Left ventricle myocardium superior (tissue), 1 donor: ENCODE measurements around the gene KRT7. TPM values are rescaled to one million over a fixed set of nuclear protein-coding genes. Genes with fewer than 3 reads are reported as not detected.

ENCODE experiments used
- ATAC-seq: fragments of 200-7000 bp; cut with Tn5 transposase; one replicate; pipeline ENCODE4 v1.9.1; 2020; ENCODE audit warnings: mild to moderate bottlenecking, moderate library complexity
- DNase-seq: peaks from one replicate; pipeline ENCODE4 v3.0.0-alpha.2; 2020
- intact Hi-C: fragments of 100-400 bp; cut with micrococcal nuclease; formaldehyde crosslinking; loops from one replicate; pipeline ENCODE4 v1.11.0; 2022
- total RNA-seq: library from RNA; stranded (reverse); fragmentation: NEBNext Ultra II Directional; extraction: Animal tissue kit (Norgen Biotek cat#: 25700); gene quantifications from one replicate; pipeline ENCODE4 v1.2.1, GENCODE V29; 2021
- donor health status: DM: no; HTN: yes; CAD: no; lungs with severe emphysema.

Gene KRT7
- total RNA-seq, 1 donor from 2014 or later = 0.69 TPM

- DNase-seq (no peak), ATAC-seq (no peak)
- intact Hi-C loops = no loop called here
Measured at GRCh38 chr12:52264435-52264825, 31.4 kb downstream of the KRT7 start.

- DNase-seq = no peak
- intact Hi-C loops = no loop called here
Measured at GRCh38 chr12:52266514-52266913, 33.5 kb downstream of the KRT7 start.

GRCh38 chr12:52267266-52267665, 34.2 kb downstream of the KRT7 start:
- DNase-seq = no peak
- no peak for ATAC-seq
- intact Hi-C loops = no loop called here

More at GRCh38 chr12:52266514-52266913, 33.5 kb downstream of the KRT7 start:
- no peak for ATAC-seq

- no peak for ATAC-seq
- intact Hi-C loops = no loop called here
- DNase-seq = no peak
Measured at GRCh38 chr12:52267699-52268098, 34.7 kb downstream of the KRT7 start.

- DNase-seq (no peak), ATAC-seq (no peak)
- intact Hi-C loops = no loop called here
Measured at GRCh38 chr12:52268212-52268611, 35.2 kb downstream of the KRT7 start.

GRCh38 chr12:52270541-52271070, 37.6 kb downstream of the KRT7 start:
- ATAC-seq = no peak
- intact Hi-C loops = no loop called here

GRCh38 chr12:52271158-52271557, 38.1 kb downstream of the KRT7 start:
- ATAC-seq = no peak

More at GRCh38 chr12:52270541-52271070, 37.6 kb downstream of the KRT7 start:
- no peak for DNase-seq

GRCh38 chr12:52274521-52275120, 41.6 kb downstream of the KRT7 start, which contains the start of gene KRT86:
TSS of gene KRT86 (plus strand) at chr12:52274645. CDS start at chr12:52301917, 27,272 bp downstream.
- intact Hi-C loops = loop anchor here (5.0 kb wide), 1 partner anchor 117 kb away; no protein-coding TSS in a partner anchor
- no peak for ATAC-seq
- no peak for DNase-seq

More at GRCh38 chr12:52271158-52271557, 38.1 kb downstream of the KRT7 start:
- intact Hi-C loops = no loop called here
- DNase-seq = no peak

GRCh38 chr12:52275686-52276085, 42.6 kb downstream of the KRT7 start:
- intact Hi-C loops = loop anchor here (5.0 kb wide), 1 partner anchor 118 kb away; no protein-coding TSS in a partner anchor
- ATAC-seq (no peak), DNase-seq (no peak)

- intact Hi-C loops = loop anchor here (5.0 kb wide), 1 partner anchor 120 kb away; no protein-coding TSS in a partner anchor
Measured at GRCh38 chr12:52277486-52278245, 44.6 kb downstream of the KRT7 start.

GRCh38 chr12:52278575-52279421, 45.8 kb downstream of the KRT7 start:
- peak; percentile 88 for DNase-seq

More at GRCh38 chr12:52277486-52278245, 44.6 kb downstream of the KRT7 start:
- DNase-seq (no peak), ATAC-seq (no peak)

GRCh38 chr12:52279422-52280318, 46.6 kb downstream of the KRT7 start:
- intact Hi-C loops = loop anchor here (5.0 kb wide), 1 partner anchor 122 kb away; no protein-coding TSS in a partner anchor
- DNase-seq (no peak), ATAC-seq (no peak)

More at GRCh38 chr12:52278575-52279421, 45.8 kb downstream of the KRT7 start:
- peak; percentile 95 for ATAC-seq
- intact Hi-C loops = loop anchor here (5.0 kb wide), 1 partner anchor 121 kb away; no protein-coding TSS in a partner anchor

GRCh38 chr12:52280319-52280795, 47.3 kb downstream of the KRT7 start:
- DNase-seq (no peak), ATAC-seq (peak; percentile 54)
- intact Hi-C loops = no loop called here

GRCh38 chr12:52280796-52281560, 47.9 kb downstream of the KRT7 start:
- ATAC-seq (peak; percentile 55), DNase-seq (peak; percentile 46)
- intact Hi-C loops = no loop called here

- no peak for ATAC-seq
- DNase-seq = no peak
- intact Hi-C loops = no loop called here
Measured at GRCh38 chr12:52284562-52285171, 51.6 kb downstream of the KRT7 start.

GRCh38 chr12:52285172-52285745, 52.2 kb downstream of the KRT7 start:
- ATAC-seq (no peak), DNase-seq (no peak)
- intact Hi-C loops = no loop called here
